K562 (cell line): ENCODE data around the gene URM1. TPM values are rescaled to one million over a fixed set of nuclear protein-coding genes. Genes with fewer than 3 reads are reported as not detected.

Experiments
- ATF1 ChIP-seq, 2 experiments: fragments of 450-650 bp in 1 of 2; IDR thresholded peaks; 2 replicates each; pipeline ENCODE4 v1.6.1; 2016; ENCODE audit warnings: missing compliant biosample characterization in 1 of 2, missing genetic modification characterization in 1 of 2
- CEBPG ChIP-seq, 3 experiments: fragments of 200-800 bp in 1 of 3; sonication (Bioruptor generic) in 1 of 3; sonication (generic) in 1 of 3; formaldehyde crosslinking in 1 of 3; IDR thresholded peaks in 2 of 3; conservative IDR thresholded peaks in 1 of 3; 2 replicates each; pipeline versions ENCODE4 v1.6.1 to v1.8.0; 2016 to 2022; ENCODE audit warnings: missing compliant biosample characterization in 2 of 3, missing genetic modification characterization in 2 of 3, mild to moderate bottlenecking in 1 of 3, missing genetic modification reagents in 1 of 3
- CHD4 ChIP-seq: fragments of 200-600 bp; sonication (generic); IDR thresholded peaks from 3 replicates; pipeline ENCODE4 v1.6.1; 2012; ENCODE audit warnings: low read depth, mild to moderate bottlenecking, mixed read lengths, low read length, inconsistent platforms; ENCODE audit not compliant: insufficient read depth, insufficient replicate concordance, poor library complexity, severe bottlenecking
- CSDE1 ChIP-seq, 2 experiments: fragments of 450-650 bp; IDR thresholded peaks; 2 replicates each; pipeline ENCODE4 v1.6.1; 2016; ENCODE audit warnings: mild to moderate bottlenecking in 1 of 2
- DPF2 ChIP-seq: fragments of 450-650 bp; IDR thresholded peaks from 2 replicates; pipeline ENCODE4 v1.6.1; 2016
- EP400 ChIP-seq: fragments of 450-650 bp; IDR thresholded peaks from 2 replicates; pipeline ENCODE4 v1.6.1; 2017; ENCODE audit warnings: antibody characterized with exemption, mild to moderate bottlenecking, moderate library complexity
- ESRRA ChIP-seq: fragments of 450-650 bp; IDR thresholded peaks from 2 replicates; pipeline ENCODE4 v1.6.1; 2014; ENCODE audit warnings: low read depth, mild to moderate bottlenecking, moderate library complexity, borderline replicate concordance
- HNRNPUL1 ChIP-seq: fragments of 200-400 bp; formaldehyde crosslinking; IDR thresholded peaks from 2 replicates; pipeline ENCODE4 v1.6.1; 2017; ENCODE audit warnings: low read length
- MTF1 ChIP-seq: fragments of 250-450 bp; sonication (Bioruptor Pico); IDR thresholded peaks from 2 replicates; pipeline ENCODE4 v1.9.0; 2021; ENCODE audit warnings: moderate library complexity, mild to moderate bottlenecking, inconsistent platforms, borderline replicate concordance
- NR2C1 ChIP-seq, 2 experiments: fragments of 450-650 bp; IDR thresholded peaks; 2 replicates each; pipeline ENCODE4 v1.6.1; 2017; ENCODE audit warnings: mild to moderate bottlenecking in 2 of 2, antibody characterized with exemption in 1 of 2, inconsistent platforms in 1 of 2, missing compliant biosample characterization in 1 of 2, missing genetic modification characterization in 1 of 2
- NR2F6 ChIP-seq: fragments of 450-650 bp; formaldehyde crosslinking; IDR thresholded peaks from 2 replicates; pipeline ENCODE4 v1.4.0; 2020; ENCODE audit warnings: mild to moderate bottlenecking
- POLR2G ChIP-seq: fragments of 200-400 bp; formaldehyde crosslinking; IDR thresholded peaks from 2 replicates; pipeline ENCODE4 v1.6.1; 2017; ENCODE audit warnings: low read depth, mild to moderate bottlenecking, antibody characterized with exemption, low read length, moderate library complexity
- SAP30 ChIP-seq: fragments of 200-600 bp; sonication (generic); IDR thresholded peaks from 2 replicates; pipeline ENCODE4 v1.6.1; 2012; ENCODE audit warnings: borderline replicate concordance, low read depth, mild to moderate bottlenecking, moderate library complexity, low read length, control low read depth, inconsistent platforms; ENCODE audit not compliant: insufficient read depth, poor library complexity, severe bottlenecking
- SMAD1 ChIP-seq: fragments of 150-350 bp; IDR thresholded peaks from 2 replicates; pipeline ENCODE4 v1.6.1; 2014; ENCODE audit warnings: low read length, low read depth; ENCODE audit not compliant: partially characterized antibody
- SMARCC2 ChIP-seq: fragments of 450-650 bp; IDR thresholded peaks from 2 replicates; pipeline ENCODE4 v1.6.1; 2017; ENCODE audit warnings: antibody characterized with exemption, moderate library complexity, mild to moderate bottlenecking, low read depth
- SOX6 ChIP-seq: fragments of 450-650 bp; IDR thresholded peaks from 2 replicates; pipeline ENCODE4 v1.6.1; 2014; ENCODE audit warnings: mild to moderate bottlenecking
- TRIM28 ChIP-seq: fragments of 450-650 bp; IDR thresholded peaks from 2 replicates; pipeline ENCODE4 v1.6.1; 2017
- ZNF324 ChIP-seq: fragments of 250-450 bp; sonication (Bioruptor Pico); IDR thresholded peaks from 2 replicates; pipeline ENCODE4 v1.4.0; 2020; ENCODE audit warnings: mild to moderate bottlenecking
- ZNF347 ChIP-seq: fragments of 450-650 bp; formaldehyde crosslinking; IDR thresholded peaks from 2 replicates; pipeline ENCODE4 v1.4.0; 2020; ENCODE audit warnings: low read depth, mild to moderate bottlenecking, moderate library complexity
- ZNF445 ChIP-seq: fragments of 250-450 bp; sonication (Bioruptor Pico); IDR thresholded peaks from 2 replicates; pipeline ENCODE4 v1.4.0; 2020; ENCODE audit warnings: low read depth, mild to moderate bottlenecking, moderate library complexity
- ZSCAN29 ChIP-seq: fragments of 450-650 bp; IDR thresholded peaks from 2 replicates; pipeline ENCODE4 v1.6.1; 2017
- polyA plus RNA-seq, 8 experiments: library from polyadenylated mRNA; depleted of rRNA in 4 of 8; stranded (reverse) in 5 of 8; unstranded in 3 of 8; fragments of >200 nt; fragmentation: Nextera tagmentation in 2 of 8; fragmentation: Illumina TruSeq in 1 of 8; extraction: Ambion mirVana in 2 of 8; extraction: Trizol in 1 of 8; gene quantifications; 2 replicates each; pipeline versions ENCODE4 v1.2.1 to v1.2.3, GENCODE V29; 2011 to 2014; ENCODE audit warnings: inconsistent platforms in 1 of 8, missing spikeins in 1 of 8
- total RNA-seq, 7 experiments: library from RNA; depleted of rRNA in 6 of 7; stranded (reverse); fragments of >200 nt in 6 of 7; fragmentation: Illumina TruSeq in 2 of 7; extraction: Trizol in 2 of 7; gene quantifications; 2 replicates each; pipeline versions ENCODE4 v1.2.1 to v1.2.3, GENCODE V29; 2011 to 2021; ENCODE audit warnings: low replicate concordance in 1 of 7
- TF ChIP-seq, protein P1 (sequence below): sonication (generic); formaldehyde crosslinking; IDR thresholded peaks from 2 replicates; pipeline ENCODE4 v1.9.0; 2022; ENCODE audit warnings: mild to moderate bottlenecking, missing genetic modification reagents
- TF ChIP-seq, protein P2 (sequence below): sonication (generic); formaldehyde crosslinking; IDR thresholded peaks from 2 replicates; pipeline ENCODE4 v1.8.0; 2022; ENCODE audit warnings: missing genetic modification reagents, mild to moderate bottlenecking, moderate library complexity, borderline replicate concordance
- TF ChIP-seq, protein P3 (sequence below): fragments of 250-450 bp; sonication (Bioruptor Pico); IDR thresholded peaks from 2 replicates; pipeline ENCODE4 v1.4.0; 2020
- TF ChIP-seq, protein P4 (sequence below), 3 experiments: fragments of 200-800 bp in 1 of 3; sonication (Bioruptor generic) in 1 of 3; sonication (generic) in 1 of 3; formaldehyde crosslinking in 1 of 3; IDR thresholded peaks; 2 replicates each; pipeline versions ENCODE4 v1.6.1 to v1.8.0; 2016 to 2022; ENCODE audit warnings: mild to moderate bottlenecking in 2 of 3, missing compliant biosample characterization in 2 of 3, missing genetic modification characterization in 2 of 3, missing genetic modification reagents in 1 of 3

URM1 gene
- total and polyA plus RNA-seq, 9 of the 15 experiments (the other 6 are each of a cell fraction or from before 2014, with no cell fraction given), result 10.1 to 88.9 (median 53.3) TPM

DNA sequence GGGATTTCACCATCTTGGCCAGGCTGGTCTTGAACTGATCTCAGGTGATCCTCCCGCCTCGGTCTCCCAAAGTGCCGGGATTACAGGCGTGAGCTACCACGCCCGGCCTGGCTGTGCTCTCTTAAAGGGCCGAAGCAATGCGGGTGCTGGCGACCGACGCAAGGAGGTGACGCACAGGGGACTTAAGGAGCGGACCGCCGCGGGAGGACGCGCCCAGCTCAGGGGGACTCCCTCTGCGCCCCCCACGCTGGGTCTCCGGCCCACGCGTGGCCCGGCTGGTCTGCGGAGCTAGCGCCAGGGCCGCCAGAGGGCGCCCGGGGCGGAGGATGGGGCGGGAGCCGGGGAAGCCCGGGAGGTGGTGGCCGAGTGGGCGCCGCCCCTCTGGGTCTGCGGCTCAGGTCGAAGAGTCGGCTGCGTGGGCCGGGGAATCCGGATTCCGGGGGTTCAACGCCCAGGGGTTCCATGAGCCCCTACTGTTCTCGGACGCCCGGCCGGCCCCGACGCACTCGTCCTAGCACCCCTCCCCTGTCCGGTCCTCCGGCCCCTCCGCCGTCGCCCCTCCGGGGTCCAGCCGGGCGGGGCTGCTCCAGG lies 49.0 kb downstream of the URM1 start (continued):
- TF ChIP-seq ESRRA (peak; percentile 48; the same call in 1 of the 2 replicates), TRIM28 (no peak), SMAD1 (no peak), ZNF347 (no peak), EP400 (peak; percentile 78; the same call in 1 of the 2 replicates), SMARCC2 (no peak), NR2C1 (IDR thresholded peaks at IDR 0.05) (no peak), NR2C1 (tag; IDR thresholded peaks at IDR 0.05) (no peak), CHD4 (peak; percentile 57), ZSCAN29 (0 out of 2 replicates have a peak, but pooled peaks have one; percentile 51), ZNF324 (CRISPR knock-in tag) (no peak), CEBPG (CRISPR knock-in tag; IDR thresholded peaks at IDR 0.05) (no peak), CEBPG (tag; conservative IDR thresholded peaks at IDR 0.05 in 1 of 2, IDR thresholded peaks at IDR 0.05 in 1 of 2) (no peak), ATF1 (CRISPR knock-in tag; IDR thresholded peaks at IDR 0.05) (no peak), ATF1 (tag; IDR thresholded peaks at IDR 0.05) (peak; percentile 54), SAP30 (peak; percentile 41), POLR2G (peak; percentile 83), HNRNPUL1 (no peak), DPF2 (peak; percentile 65; the same call in 1 of the 2 replicates), CSDE1 (IDR thresholded peaks at IDR 0.05) (no peak), NR2F6 (CRISPR knock-in tag) (no peak), MTF1 (CRISPR knock-in tag) (no peak), ZNF445 (CRISPR knock-in tag) (no peak), SOX6 (no peak)
- TF ChIP-seq, protein P1, sequence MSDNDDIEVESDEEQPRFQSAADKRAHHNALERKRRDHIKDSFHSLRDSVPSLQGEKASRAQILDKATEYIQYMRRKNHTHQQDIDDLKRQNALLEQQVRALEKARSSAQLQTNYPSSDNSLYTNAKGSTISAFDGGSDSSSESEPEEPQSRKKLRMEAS (CRISPR knock-in tag), result peak; percentile 71
- TF ChIP-seq, protein P2, sequence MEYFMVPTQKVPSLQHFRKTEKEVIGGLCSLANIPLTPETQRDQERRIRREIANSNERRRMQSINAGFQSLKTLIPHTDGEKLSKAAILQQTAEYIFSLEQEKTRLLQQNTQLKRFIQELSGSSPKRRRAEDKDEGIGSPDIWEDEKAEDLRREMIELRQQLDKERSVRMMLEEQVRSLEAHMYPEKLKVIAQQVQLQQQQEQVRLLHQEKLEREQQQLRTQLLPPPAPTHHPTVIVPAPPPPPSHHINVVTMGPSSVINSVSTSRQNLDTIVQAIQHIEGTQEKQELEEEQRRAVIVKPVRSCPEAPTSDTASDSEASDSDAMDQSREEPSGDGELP (CRISPR knock-in tag), result peak; percentile 75; the same call in 1 of the 2 replicates
- TF ChIP-seq, protein P3, sequence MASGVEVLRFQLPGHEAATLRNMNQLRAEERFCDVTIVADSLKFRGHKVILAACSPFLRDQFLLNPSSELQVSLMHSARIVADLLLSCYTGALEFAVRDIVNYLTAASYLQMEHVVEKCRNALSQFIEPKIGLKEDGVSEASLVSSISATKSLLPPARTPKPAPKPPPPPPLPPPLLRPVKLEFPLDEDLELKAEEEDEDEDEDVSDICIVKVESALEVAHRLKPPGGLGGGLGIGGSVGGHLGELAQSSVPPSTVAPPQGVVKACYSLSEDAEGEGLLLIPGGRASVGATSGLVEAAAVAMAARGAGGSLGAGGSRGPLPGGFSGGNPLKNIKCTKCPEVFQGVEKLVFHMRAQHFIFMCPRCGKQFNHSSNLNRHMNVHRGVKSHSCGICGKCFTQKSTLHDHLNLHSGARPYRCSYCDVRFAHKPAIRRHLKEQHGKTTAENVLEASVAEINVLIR, result 0 out of 2 replicates have a peak, but pooled peaks have one; percentile 40
- TF ChIP-seq, protein P4, sequence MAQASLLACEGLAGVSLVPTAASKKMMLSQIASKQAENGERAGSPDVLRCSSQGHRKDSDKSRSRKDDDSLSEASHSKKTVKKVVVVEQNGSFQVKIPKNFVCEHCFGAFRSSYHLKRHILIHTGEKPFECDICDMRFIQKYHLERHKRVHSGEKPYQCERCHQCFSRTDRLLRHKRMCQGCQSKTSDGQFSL (CRISPR knock-in tag; IDR thresholded peaks at IDR 0.05), result no peak
- TF ChIP-seq, protein P4 (tag; IDR thresholded peaks at IDR 0.05), result no peak
